Gastrocnemius medialis (tissue), 4 donors: ENCODE results near the gene HYAL3.

Experiments
- POLR2A ChIP-seq, 2 donors: fragments of 450-650 bp; IDR thresholded peaks; one replicate each; pipeline ENCODE4 v1.6.1; 2017; ENCODE audit warnings: antibody characterized with exemption in 2 of 2, mild to moderate bottlenecking in 2 of 2, moderate library complexity in 2 of 2
- TF ChIP-seq, protein P1 (sequence below), 5 experiments: fragments of 450-650 bp in 3 of 5; fragments of 200-600 bp in 2 of 5; sonication (generic) in 2 of 5; IDR thresholded peaks in 4 of 5; conservative IDR thresholded peaks in 1 of 5; 1 replicate in 4 of 5; 2 replicates in 1 of 5; pipeline ENCODE4 v1.5.1; 2016 to 2019; ENCODE audit warnings: antibody characterized with exemption in 5 of 5, mild to moderate bottlenecking in 3 of 5, moderate library complexity in 3 of 5

DNA sequence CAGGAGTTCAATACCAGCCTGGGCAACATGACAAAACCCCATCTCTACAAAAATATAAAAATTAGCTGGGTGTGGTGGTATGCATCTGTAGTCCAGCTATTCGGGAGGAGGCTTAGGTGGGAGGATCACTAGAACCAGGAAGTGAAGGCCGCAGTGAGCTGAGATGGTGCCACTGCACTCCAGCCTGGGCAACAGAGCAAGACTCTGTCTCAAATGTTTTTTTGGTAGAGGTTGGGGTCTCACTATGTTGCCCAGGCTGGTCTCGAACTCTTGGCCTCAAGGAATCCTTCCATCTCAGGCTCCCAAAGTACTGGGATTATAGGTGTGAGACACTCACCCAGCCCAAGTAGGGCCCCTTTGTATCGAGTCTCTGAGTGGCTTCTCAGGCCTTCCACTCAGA is 5.1 kb downstream of the HYAL3 start:
- TF ChIP-seq, protein P1, sequence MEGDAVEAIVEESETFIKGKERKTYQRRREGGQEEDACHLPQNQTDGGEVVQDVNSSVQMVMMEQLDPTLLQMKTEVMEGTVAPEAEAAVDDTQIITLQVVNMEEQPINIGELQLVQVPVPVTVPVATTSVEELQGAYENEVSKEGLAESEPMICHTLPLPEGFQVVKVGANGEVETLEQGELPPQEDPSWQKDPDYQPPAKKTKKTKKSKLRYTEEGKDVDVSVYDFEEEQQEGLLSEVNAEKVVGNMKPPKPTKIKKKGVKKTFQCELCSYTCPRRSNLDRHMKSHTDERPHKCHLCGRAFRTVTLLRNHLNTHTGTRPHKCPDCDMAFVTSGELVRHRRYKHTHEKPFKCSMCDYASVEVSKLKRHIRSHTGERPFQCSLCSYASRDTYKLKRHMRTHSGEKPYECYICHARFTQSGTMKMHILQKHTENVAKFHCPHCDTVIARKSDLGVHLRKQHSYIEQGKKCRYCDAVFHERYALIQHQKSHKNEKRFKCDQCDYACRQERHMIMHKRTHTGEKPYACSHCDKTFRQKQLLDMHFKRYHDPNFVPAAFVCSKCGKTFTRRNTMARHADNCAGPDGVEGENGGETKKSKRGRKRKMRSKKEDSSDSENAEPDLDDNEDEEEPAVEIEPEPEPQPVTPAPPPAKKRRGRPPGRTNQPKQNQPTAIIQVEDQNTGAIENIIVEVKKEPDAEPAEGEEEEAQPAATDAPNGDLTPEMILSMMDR (IDR thresholded peaks at IDR 0.05 in 4 of 5, conservative IDR thresholded peaks at IDR 0.05 in 1 of 5): no peak
- no peak for TF ChIP-seq POLR2A (IDR thresholded peaks at IDR 0.05)
